HFFc6 (cell line): Measurements from ENCODE around the gene ADAM33. TPM values are rescaled to one million over a fixed set of nuclear protein-coding genes. Genes with fewer than 3 reads are reported as not detected.

Experiments used
- DNase-seq: peaks from one replicate; pipeline ENCODE4 v3.0.0-alpha.2; 2018
- H3K27ac Mint-ChIP-seq: 2 replicates; pipeline ENCODE4 v1.8.0; 2020; ENCODE audit warnings: mild to moderate bottlenecking, mixed read lengths
- H3K27me3 Mint-ChIP-seq: 2 replicates; pipeline ENCODE4 v1.8.0; 2021; ENCODE audit warnings: mild to moderate bottlenecking, moderate library complexity, mixed read lengths; ENCODE audit not compliant: insufficient read depth
- H3K36me3 Mint-ChIP-seq: 2 replicates; pipeline ENCODE4 v1.8.0; 2021; ENCODE audit warnings: low read depth, mixed read lengths
- H3K4me1 Mint-ChIP-seq: 2 replicates; pipeline ENCODE4 v1.8.0; 2020; ENCODE audit warnings: low read depth, mixed read lengths
- H3K4me3 Mint-ChIP-seq: 2 replicates; pipeline ENCODE4 v1.8.0; 2020; ENCODE audit warnings: mild to moderate bottlenecking, moderate library complexity, mixed read lengths
- H3K9me3 Mint-ChIP-seq: 2 replicates; pipeline ENCODE4 v1.8.0; 2020; ENCODE audit warnings: mild to moderate bottlenecking, mixed read lengths
- total RNA-seq, 6 experiments: library from RNA; stranded (reverse); fragmentation: NEBNext Ultra II Directional; extraction: Animal tissue kit (Norgen Biotek cat#: 25700); gene quantifications; 2 replicates in 1 of 6; 3 replicates in 5 of 6; pipeline ENCODE4 v1.2.3, GENCODE V29; 2021
- TF ChIP-seq, protein P1 (sequence below): fragments of 200-600 bp; sonication (generic); IDR thresholded peaks from 2 replicates; pipeline ENCODE4 v1.5.0; 2021; ENCODE audit warnings: antibody characterized with exemption, mild to moderate bottlenecking

Gene ADAM33
- total RNA-seq, 6 experiments from 2014 or later: 81.5 to 96.1 (median 87.6) TPM

GRCh38 chr20:3660262-3661059, 21.3 kb downstream of the ADAM33 start:
- no peak for DNase-seq
- no peak overlapping the region for H3K27ac Mint-ChIP-seq
- no peak overlapping the region for H3K4me3 Mint-ChIP-seq
- H3K36me3 Mint-ChIP-seq: no peaks in the 10 kb centered on the region
- peaks cover 40% of the 10 kb centered on the region for H3K27me3 Mint-ChIP-seq
- H3K9me3 Mint-ChIP-seq: 0 out of 2 replicates have a peak, but pooled peaks cover 3% of the 10 kb centered on the region
- H3K4me1 Mint-ChIP-seq: peaks cover 6% of the 10 kb centered on the region; the same call in 1 of the 2 replicates
- TF ChIP-seq, protein P1, sequence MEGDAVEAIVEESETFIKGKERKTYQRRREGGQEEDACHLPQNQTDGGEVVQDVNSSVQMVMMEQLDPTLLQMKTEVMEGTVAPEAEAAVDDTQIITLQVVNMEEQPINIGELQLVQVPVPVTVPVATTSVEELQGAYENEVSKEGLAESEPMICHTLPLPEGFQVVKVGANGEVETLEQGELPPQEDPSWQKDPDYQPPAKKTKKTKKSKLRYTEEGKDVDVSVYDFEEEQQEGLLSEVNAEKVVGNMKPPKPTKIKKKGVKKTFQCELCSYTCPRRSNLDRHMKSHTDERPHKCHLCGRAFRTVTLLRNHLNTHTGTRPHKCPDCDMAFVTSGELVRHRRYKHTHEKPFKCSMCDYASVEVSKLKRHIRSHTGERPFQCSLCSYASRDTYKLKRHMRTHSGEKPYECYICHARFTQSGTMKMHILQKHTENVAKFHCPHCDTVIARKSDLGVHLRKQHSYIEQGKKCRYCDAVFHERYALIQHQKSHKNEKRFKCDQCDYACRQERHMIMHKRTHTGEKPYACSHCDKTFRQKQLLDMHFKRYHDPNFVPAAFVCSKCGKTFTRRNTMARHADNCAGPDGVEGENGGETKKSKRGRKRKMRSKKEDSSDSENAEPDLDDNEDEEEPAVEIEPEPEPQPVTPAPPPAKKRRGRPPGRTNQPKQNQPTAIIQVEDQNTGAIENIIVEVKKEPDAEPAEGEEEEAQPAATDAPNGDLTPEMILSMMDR: no peak

GRCh38 chr20:3659492-3660261, 22.1 kb downstream of the ADAM33 start:
- Mint-ChIP-seq H3K36me3 (no peaks in the 10 kb centered on the region), H3K27me3 (peaks cover 38% of the 10 kb centered on the region), H3K27ac (no peak overlapping the region), H3K9me3 (0 out of 2 replicates have a peak, but pooled peaks cover 4% of the 10 kb centered on the region), H3K4me3 (no peak overlapping the region), H3K4me1 (peaks cover 6% of the 10 kb centered on the region; the same call in 1 of the 2 replicates)
- TF ChIP-seq, protein P1: 0 out of 2 replicates have a peak, but pooled peaks have one; percentile 23
- no peak for DNase-seq

DNA sequence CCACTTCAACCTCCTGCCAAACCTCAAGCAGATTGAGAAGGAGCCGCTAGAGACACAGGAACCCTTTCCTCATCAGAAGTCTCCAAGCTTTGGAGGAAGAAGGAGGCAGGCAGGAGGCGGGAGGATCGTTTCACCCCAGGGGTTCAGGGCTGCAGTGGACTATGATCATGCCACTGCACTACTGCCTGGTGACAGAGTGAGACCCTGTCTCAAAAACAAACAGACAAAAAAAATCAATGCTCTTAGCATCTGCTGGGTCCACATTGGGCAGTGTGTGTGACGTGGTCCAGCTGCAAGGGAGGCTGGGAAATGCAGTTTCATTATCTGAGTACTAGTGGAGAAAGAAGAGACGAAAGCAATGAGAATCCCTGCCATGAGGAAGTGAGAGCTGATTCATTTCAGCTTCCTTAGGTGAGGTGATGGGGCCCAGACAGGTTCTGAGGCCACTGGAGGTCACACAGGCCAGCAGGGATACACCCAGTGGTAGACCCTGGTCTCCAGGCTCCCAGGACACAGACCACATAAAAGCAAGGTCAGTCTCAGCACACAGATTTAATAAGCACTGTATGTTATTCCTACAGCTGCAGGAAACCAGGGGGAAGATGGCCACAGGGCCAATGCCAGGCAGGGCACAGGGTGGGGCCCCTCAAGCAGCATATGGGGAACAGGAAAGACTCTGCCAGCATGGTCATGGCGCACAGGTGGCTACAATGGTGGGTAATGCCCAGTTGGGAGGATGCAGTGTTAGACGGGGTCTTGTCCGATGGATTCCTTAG, 22.9 kb downstream of the ADAM33 start:
- peaks cover 38% of the 10 kb centered on the region for H3K27me3 Mint-ChIP-seq
- peaks cover 6% of the 10 kb centered on the region; the same call in 1 of the 2 replicates for H3K4me1 Mint-ChIP-seq
- H3K9me3 Mint-ChIP-seq: 0 out of 2 replicates have a peak, but pooled peaks cover 4% of the 10 kb centered on the region
- no peak for DNase-seq
- TF ChIP-seq, protein P1: no peak
- H3K4me3 Mint-ChIP-seq: no peak overlapping the region; the same call in 1 of the 2 replicates
- no peak overlapping the region for H3K27ac Mint-ChIP-seq
- H3K36me3 Mint-ChIP-seq: no peaks in the 10 kb centered on the region

DNA sequence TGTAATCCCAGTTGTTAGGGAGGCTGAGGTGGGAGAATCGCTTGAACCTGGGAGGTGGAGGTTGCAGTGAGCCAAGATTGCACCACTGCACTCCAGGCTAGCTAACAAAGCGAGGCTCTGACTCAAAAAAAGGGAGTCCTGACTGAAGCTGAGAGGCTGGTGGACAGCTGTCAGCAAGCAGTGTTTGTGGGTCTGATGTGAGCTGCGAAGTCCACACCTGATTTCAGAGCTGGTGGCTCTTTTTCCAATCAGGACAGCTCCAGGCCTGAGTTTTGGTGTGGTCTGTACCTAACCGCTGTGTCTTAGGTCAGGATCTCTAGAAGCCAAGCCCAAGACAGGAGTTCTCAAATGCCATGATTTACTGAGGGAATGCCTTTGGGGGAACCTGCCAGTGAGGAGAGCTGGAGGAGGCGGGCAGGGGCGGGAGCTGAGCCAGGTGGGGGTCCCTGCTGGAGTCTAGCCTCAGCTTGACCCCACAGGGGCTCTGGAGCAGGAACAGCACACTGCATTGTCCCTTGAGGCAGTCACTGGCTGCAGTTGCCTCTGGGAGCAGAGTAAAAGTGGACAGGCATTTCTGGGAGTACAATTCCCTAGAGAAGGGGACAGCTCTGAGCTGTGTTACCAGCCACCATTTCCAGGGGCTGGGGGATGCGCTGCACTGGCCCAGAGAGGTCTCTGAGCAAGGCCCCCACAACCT, 23.6 kb downstream of the ADAM33 start:
- TF ChIP-seq, protein P1: no peak
- H3K4me1 Mint-ChIP-seq: peaks cover 6% of the 10 kb centered on the region; the same call in 1 of the 2 replicates
- DNase-seq: no peak

DNA sequence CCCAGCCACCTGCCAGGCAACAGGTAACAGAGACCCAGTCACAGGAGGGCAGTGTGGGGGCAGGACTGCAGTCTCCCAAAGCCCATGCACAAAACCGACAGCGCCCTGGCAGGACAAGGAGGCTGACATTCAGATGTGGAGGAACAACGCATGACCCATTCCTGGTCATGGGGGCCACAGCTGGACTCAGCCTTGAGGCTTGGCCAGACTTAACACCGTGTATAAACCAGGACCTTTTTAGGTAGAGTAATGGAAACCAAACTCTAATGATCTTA, 26.7 kb downstream of the ADAM33 start:
- Mint-ChIP-seq H3K27ac (no peak overlapping the region), H3K9me3 (0 out of 2 replicates have a peak, but pooled peaks cover 4% of the 10 kb centered on the region), H3K36me3 (peaks cover 4% of the 10 kb centered on the region; the same call in 1 of the 2 replicates), H3K4me3 (no peak overlapping the region), H3K4me1 (peaks cover 6% of the 10 kb centered on the region; the same call in 1 of the 2 replicates), H3K27me3 (peaks cover 19% of the 10 kb centered on the region)
- TF ChIP-seq, protein P1: no peak
- DNase-seq: no peak

More for the DNA sequence above, 23.6 kb downstream of the ADAM33 start:
- H3K27ac Mint-ChIP-seq: no peak overlapping the region
- H3K9me3 Mint-ChIP-seq: 0 out of 2 replicates have a peak, but pooled peaks cover 4% of the 10 kb centered on the region
- no peaks in the 10 kb centered on the region for H3K36me3 Mint-ChIP-seq
- H3K27me3 Mint-ChIP-seq: peaks cover 36% of the 10 kb centered on the region
- no peak overlapping the region for H3K4me3 Mint-ChIP-seq
